Measurements from ENCODE around the gene THSD4.
"Not testable (repeated sequence)": the region's sequence is repeated elsewhere in the genome, so short reads cannot be mapped to it uniquely, and the experiment has no call there.

Gene THSD4

GRCh38 chr15:71151081-71151480, 35.8 kb downstream of the THSD4 start:
- DNase-seq = no peak

DNA sequence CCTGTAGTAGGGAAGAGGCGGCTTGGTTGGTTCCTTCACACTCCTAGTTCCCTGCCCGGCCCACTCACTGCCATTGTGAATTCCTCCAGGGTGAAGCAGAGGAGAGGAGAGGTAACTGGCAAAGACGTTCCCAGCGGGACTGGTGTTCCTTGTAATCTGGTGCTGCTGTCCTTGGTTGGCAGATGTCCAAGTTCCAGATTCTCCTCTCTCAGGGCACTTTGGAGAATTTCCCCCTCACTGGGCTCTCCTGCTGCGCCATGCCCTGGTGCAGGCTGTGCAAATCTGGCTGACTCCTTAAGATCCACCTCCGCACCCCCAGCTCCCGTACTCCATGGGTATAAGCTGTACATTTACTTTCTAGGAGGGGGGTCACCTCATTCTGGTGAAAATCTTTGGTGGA, 37.3 kb downstream of the THSD4 start:
- no peak for DNase-seq

- DNase-seq = no peak
Measured at GRCh38 chr15:71153823-71154524, 38.7 kb downstream of the THSD4 start.

- DNase-seq = no peak
Measured at GRCh38 chr15:71154607-71155200, 39.4 kb downstream of the THSD4 start.

DNA sequence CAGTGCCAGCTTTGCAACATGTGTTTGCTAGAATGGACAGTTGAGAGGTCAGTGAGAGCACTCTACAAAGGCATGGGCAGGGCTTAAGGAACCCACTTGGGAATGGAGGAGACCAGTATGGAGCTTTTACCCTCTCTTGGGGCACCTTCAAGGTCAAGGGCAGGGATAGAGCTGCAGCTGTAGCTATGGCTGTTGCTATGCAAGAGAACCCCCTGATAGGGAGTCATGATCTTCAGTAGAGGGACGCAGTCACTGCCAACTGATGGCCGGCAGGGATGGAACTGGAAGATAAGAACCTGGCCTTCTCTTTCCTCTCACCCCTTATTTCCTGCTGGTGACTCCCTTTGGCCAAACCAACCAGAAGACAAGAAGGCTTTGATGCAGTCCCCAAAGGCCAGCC, 40.3 kb downstream of the THSD4 start:
- DNase-seq = no peak

- DNase-seq = no peak
Measured at GRCh38 chr15:71160976-71161375, 45.7 kb downstream of the THSD4 start.

DNA sequence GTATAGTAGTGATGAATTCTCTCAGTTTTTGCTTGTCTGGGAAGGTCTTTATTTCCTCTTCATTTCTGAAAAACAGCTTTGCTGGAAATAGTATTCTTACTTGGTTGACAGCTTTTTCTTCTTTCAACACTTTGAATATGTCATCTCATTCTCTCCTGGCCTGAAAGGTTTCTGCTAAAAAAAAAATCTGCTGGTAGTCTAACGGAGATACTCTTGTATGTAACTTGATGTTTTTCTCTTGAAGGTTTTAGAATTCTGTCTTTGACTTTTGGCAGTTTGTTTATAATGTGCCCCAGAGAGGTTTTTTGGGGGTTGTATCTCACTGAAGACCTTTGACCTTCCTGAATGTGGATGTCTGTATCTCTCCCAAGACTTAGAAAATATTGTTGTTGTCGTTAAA, 47.0 kb downstream of the THSD4 start:
- DNase-seq = no peak

GRCh38 chr15:71164606-71165005, 49.3 kb downstream of the THSD4 start:
- not testable (repeated sequence) for DNase-seq

DNA sequence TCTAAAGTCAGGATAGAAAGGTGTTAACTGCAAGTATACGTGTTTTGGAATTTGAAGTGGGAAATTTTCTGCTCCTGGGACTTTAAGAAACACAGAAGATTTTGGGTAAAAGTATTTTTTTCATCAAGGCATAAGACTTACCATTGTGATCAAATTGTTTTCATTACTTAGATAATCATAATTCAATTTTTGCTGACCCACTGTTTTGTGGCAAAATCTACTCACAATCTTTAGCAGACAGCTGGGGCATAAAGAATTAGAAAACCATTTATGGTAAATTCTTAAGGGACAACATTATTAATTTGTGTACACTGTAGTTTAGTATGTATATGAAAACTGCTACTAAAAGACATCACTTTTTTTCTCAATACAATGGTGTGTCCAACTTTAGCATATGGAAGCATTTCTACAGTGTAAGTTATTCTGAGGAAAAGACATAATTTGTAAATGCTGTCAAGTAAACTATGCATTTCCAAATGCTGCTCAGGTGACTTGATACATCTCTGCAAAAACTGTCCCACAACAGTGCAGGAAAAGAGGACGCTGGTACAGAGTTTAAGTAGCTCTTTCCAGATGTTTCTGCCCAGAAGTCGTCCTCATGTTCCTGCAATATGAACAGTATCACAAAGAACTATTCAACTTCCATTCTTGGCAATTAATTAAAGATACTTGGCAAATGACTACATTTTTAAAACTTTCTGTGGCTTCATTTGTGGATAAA, 52.3 kb downstream of the THSD4 start:
- DNase-seq = no peak

DNA sequence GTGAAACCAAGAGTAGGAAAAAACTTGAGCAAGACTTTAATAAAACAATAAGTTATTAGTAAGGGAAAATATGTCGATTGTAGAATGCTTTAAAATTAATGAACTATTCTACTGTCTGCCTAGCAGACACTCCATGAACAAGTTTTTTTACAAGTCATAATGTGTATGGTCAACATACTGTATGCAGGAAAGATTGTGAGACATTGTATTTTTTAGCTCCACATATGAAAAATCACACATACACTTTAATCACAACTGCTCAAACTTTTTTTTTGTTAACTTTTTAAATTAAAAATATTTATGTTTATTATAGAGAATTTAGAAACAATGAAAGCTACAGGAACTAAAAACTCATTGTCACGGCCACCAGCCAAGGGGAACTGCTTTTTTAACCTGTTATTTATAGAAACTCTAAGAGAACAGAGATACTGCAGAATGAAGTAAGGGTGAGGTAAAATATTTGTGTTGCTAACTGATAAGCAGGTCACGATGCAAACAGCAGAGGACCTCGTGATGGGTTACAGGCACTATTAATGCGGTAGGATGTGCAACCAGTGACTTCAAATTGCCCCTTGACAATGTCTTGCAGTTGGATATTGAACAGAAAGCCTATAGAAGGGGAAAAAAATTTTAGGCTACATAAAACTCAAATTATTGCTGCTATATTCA, 53.0 kb downstream of the THSD4 start:
- DNase-seq = no peak

GRCh38 chr15:71170163-71170562, 54.9 kb downstream of the THSD4 start:
- no peak for DNase-seq

GRCh38 chr15:71171195-71171594, 55.9 kb downstream of the THSD4 start:
- DNase-seq = no peak

- DNase-seq = not testable (repeated sequence)
Measured at GRCh38 chr15:71174360-71174759, 59.1 kb downstream of the THSD4 start.

GRCh38 chr15:71180986-71181853, 65.9 kb downstream of the THSD4 start:
- no peak for DNase-seq

DNA sequence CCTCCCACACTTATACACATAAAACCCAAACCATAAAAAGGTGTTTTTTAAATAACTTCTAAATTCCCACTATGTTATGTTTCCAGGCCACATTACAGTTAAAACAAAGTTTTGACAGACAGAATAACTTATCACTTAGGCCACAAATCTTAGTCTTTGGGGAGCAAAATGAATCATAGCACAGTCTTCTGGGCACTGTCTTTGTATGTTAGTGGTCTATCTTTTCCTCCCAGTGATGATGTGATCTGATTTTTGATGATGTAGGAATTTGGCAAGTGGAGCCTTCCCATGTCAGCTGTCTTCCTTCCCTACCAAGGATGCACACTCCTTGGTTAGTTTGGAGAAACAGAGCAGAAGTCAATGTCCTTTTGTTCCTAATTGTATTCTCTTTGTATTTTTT, 67.3 kb downstream of the THSD4 start:
- no peak for DNase-seq

DNA sequence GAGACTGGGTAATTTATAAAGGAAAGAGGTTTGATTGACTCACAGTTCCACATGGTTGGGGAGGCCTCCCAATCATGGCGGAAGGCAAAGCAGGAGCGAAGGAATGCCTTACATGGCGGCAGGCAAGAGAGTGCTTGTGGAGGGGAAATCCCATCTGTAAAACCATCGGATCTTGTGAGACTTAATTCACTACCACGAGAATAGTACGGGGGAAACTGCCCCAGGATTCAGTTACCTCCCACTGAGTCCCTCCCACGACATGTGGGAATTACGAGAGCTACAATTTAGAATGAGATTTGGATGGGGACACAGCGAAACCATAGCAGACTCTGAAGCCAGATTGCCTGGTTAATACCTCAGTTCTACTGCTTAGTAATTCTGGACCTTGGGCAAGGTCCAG, 67.8 kb downstream of the THSD4 start:
- no peak for DNase-seq

- no peak for DNase-seq
Measured at GRCh38 chr15:71185706-71186105, 70.4 kb downstream of the THSD4 start.

GRCh38 chr15:71186267-71186666, 71.0 kb downstream of the THSD4 start:
- DNase-seq = no peak

- no peak for DNase-seq
Measured at GRCh38 chr15:71187078-71187477, 71.8 kb downstream of the THSD4 start.

GRCh38 chr15:71187526-71187925, 72.3 kb downstream of the THSD4 start:
- no peak for DNase-seq

GRCh38 chr15:71189718-71190117, 74.4 kb downstream of the THSD4 start:
- DNase-seq = no peak

GRCh38 chr15:71191296-71191695, 76.0 kb downstream of the THSD4 start:
- DNase-seq = no peak

DNA sequence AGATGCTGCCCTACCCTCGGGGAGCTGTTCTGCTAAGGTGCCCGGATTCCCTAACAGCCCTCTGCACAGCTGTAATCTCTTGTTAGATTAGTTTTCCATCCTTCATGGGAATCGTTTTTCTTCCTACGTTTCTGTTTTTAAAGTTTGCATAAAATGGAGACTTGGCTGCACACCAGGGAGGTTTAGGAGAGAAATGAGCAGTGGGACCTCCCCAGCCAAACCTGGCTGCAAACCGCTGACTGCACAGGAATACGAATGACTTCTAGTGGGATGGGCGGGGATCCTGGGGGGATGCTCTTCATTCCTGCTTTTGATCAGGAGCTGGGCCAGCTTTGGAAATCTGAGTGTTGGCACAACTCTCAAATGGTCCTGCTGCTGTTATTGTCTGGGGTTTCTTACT, 77.5 kb downstream of the THSD4 start:
- no peak for DNase-seq

Data from NCI-H2081 (cell line).